CD4-positive, alpha-beta T cell (primary cell): ENCODE results near the gene RBMS3. TPM values are rescaled to one million over a fixed set of nuclear protein-coding genes. Genes with fewer than 3 reads are reported as not detected.

Source experiments
- ATAC-seq: fragments of 200-7000 bp; cut with Tn5 transposase; one replicate; pipeline ENCODE4 v1.10.0; 2022; ENCODE audit warnings: mild to moderate bottlenecking; ENCODE audit not compliant: poor library complexity
- CTCF ChIA-PET: fragments of 350-600 bp; sonication (Branson Sonifier 250); formaldehyde crosslinking; loops from one replicate; lab custom pipeline; 2021; ENCODE audit warnings: antibody characterized with exemption, inconsistent platforms; lab: Charles Lee
- POLR2A ChIA-PET: fragments of 350-600 bp; sonication (Branson Sonifier 250); formaldehyde crosslinking; loops from one replicate; lab custom pipeline; 2021; ENCODE audit warnings: antibody characterized with exemption, inconsistent platforms; lab: Charles Lee
- DNase-seq, 14 experiments: peaks; one replicate each; pipeline ENCODE4 v3.0.0-alpha.2; 2013 to 2020; ENCODE audit warnings: mixed read lengths in 2 of 14
- H3K27ac ChIP-seq, 2 donors: one replicate each; pipeline versions ENCODE4 v1.5.1 to v1.7.0; 2013; ENCODE audit warnings: low read length in 2 of 2, low read depth in 1 of 2, mild to moderate bottlenecking in 1 of 2
- H3K27me3 ChIP-seq, 2 experiments: 1 replicate in 1 of 2; 2 replicates in 1 of 2; pipeline versions ENCODE4 v1.6.1 to v1.7.0; 2013; ENCODE audit warnings: low read length in 2 of 2, control low read depth in 1 of 2, mild to moderate bottlenecking in 1 of 2, moderate library complexity in 1 of 2; ENCODE audit not compliant: insufficient read depth in 2 of 2, control insufficient read depth in 1 of 2
- H3K36me3 ChIP-seq: one replicate; pipeline ENCODE4 v1.6.1; 2013; ENCODE audit warnings: low read length, control low read depth; ENCODE audit not compliant: insufficient read depth
- H3K4me1 ChIP-seq: one replicate; pipeline ENCODE4 v1.6.1; 2013; ENCODE audit warnings: low read length, control low read depth; ENCODE audit not compliant: insufficient read depth
- H3K4me3 ChIP-seq: one replicate; pipeline ENCODE4 v1.5.1; 2013; ENCODE audit warnings: mild to moderate bottlenecking, low read length, moderate library complexity
- H3K9me3 ChIP-seq, 2 experiments: 1 replicate in 1 of 2; 2 replicates in 1 of 2; pipeline versions ENCODE4 v1.6.1 to v1.7.0; 2013; ENCODE audit warnings: low read length in 2 of 2, mild to moderate bottlenecking in 2 of 2, control low read depth in 1 of 2, moderate library complexity in 1 of 2; ENCODE audit not compliant: control insufficient read depth in 1 of 2, insufficient read depth in 1 of 2
- H3K27ac Mint-ChIP-seq: one replicate; pipeline ENCODE4 v1.8.0; 2020; ENCODE audit warnings: mixed read lengths
- H3K27me3 Mint-ChIP-seq: one replicate; pipeline ENCODE4 v1.8.0; 2021; ENCODE audit warnings: mixed read lengths
- H3K36me3 Mint-ChIP-seq: one replicate; pipeline ENCODE4 v1.8.0; 2021; ENCODE audit warnings: low read depth, mixed read lengths
- H3K4me1 Mint-ChIP-seq: one replicate; pipeline ENCODE4 v1.8.0; 2021; ENCODE audit warnings: low read depth, mixed read lengths
- H3K4me3 Mint-ChIP-seq: one replicate; pipeline ENCODE4 v1.8.0; 2020; ENCODE audit warnings: mild to moderate bottlenecking, mixed read lengths
- H3K9me3 Mint-ChIP-seq: one replicate; pipeline ENCODE4 v1.8.0; 2020; ENCODE audit warnings: mixed read lengths
- intact Hi-C, 2 experiments: fragments of 100-400 bp; cut with DNase I in 1 of 2; cut with micrococcal nuclease in 1 of 2; formaldehyde crosslinking; loops; one replicate each; pipeline versions ENCODE4 v1.15.1 to v1.9.0; 2023 to 2025; cut with DNase I, micrococcal nuclease
- total RNA-seq, 174 experiments: library from RNA in 2 of 174; stranded (reverse) in 2 of 174; gene quantifications; one replicate each; pipeline ENCODE4 v1.2.3 and lab custom pipeline; 2021 to 2026
- TF ChIP-seq, protein P1 (sequence below): fragments of 200-600 bp; IDR thresholded peaks from one replicate; pipeline ENCODE4 v1.8.0; 2022; ENCODE audit warnings: antibody characterized with exemption, mild to moderate bottlenecking

The RBMS3 gene
- total RNA-seq, 2 experiments from 2014 or later = 1.6 to 1.7 TPM

DNA sequence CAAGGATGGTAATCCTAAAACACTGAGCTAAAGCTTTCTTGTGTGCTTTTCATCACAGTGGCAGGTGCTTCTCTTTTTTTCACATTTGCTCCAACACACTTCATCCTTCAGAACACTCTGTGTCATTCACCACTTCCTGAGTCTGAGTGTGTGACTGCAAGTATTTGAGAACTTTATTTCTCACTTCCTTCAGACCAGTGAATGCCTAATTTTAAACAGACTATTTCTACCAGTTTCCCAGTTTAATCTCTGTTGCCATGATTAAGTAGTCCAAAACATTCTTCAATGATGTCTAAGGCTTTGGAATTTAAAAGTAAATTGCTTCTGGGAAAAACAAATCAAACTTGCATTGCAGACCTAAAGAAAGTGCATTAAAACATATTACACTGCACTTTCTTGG is 541.2 kb downstream of the RBMS3 start:
- POLR2A ChIA-PET = no interaction called here
- H3K4me3 ChIP-seq = no peak overlapping the region
- no peaks in the 10 kb centered on the region for H3K36me3 ChIP-seq
- TF ChIP-seq, protein P1, sequence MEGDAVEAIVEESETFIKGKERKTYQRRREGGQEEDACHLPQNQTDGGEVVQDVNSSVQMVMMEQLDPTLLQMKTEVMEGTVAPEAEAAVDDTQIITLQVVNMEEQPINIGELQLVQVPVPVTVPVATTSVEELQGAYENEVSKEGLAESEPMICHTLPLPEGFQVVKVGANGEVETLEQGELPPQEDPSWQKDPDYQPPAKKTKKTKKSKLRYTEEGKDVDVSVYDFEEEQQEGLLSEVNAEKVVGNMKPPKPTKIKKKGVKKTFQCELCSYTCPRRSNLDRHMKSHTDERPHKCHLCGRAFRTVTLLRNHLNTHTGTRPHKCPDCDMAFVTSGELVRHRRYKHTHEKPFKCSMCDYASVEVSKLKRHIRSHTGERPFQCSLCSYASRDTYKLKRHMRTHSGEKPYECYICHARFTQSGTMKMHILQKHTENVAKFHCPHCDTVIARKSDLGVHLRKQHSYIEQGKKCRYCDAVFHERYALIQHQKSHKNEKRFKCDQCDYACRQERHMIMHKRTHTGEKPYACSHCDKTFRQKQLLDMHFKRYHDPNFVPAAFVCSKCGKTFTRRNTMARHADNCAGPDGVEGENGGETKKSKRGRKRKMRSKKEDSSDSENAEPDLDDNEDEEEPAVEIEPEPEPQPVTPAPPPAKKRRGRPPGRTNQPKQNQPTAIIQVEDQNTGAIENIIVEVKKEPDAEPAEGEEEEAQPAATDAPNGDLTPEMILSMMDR = no peak
- no peaks in the 10 kb centered on the region for H3K4me1 Mint-ChIP-seq
- ATAC-seq (no peak), DNase-seq (no peak)
- no peak overlapping the region for H3K4me3 Mint-ChIP-seq
- intact Hi-C loops = no loop called here
- no peak overlapping the region for H3K27ac Mint-ChIP-seq
- peaks cover 3% of the 10 kb centered on the region for H3K9me3 Mint-ChIP-seq
- H3K27me3 ChIP-seq = no peaks in the 10 kb centered on the region
- peaks cover 5% of the 10 kb centered on the region for H3K27me3 Mint-ChIP-seq
- H3K4me1 ChIP-seq = no peaks in the 10 kb centered on the region
- H3K36me3 Mint-ChIP-seq = no peaks in the 10 kb centered on the region
- CTCF ChIA-PET = no interaction called here
- no peak overlapping the region for H3K27ac ChIP-seq
- peaks cover 0 to 4% of the 10 kb centered on the region in 2 experiments for H3K9me3 ChIP-seq

- H3K36me3 Mint-ChIP-seq = no peaks in the 10 kb centered on the region
- no peaks in the 10 kb centered on the region for H3K27me3 ChIP-seq
- POLR2A ChIA-PET = no interaction called here
- H3K27ac Mint-ChIP-seq = no peak overlapping the region
- H3K27ac ChIP-seq = no peak overlapping the region
- ATAC-seq = no peak
- H3K36me3 ChIP-seq = no peaks in the 10 kb centered on the region
- peaks cover 0 to 4% of the 10 kb centered on the region in 2 experiments for H3K9me3 ChIP-seq
- peaks cover 3% of the 10 kb centered on the region for H3K9me3 Mint-ChIP-seq
- intact Hi-C loops = no loop called here
- no peak for DNase-seq
- no peak overlapping the region for H3K4me3 ChIP-seq
- no peaks in the 10 kb centered on the region for H3K4me1 ChIP-seq
- peaks cover 11% of the 10 kb centered on the region for H3K27me3 Mint-ChIP-seq
- no peaks in the 10 kb centered on the region for H3K4me1 Mint-ChIP-seq
- CTCF ChIA-PET = no interaction called here
- TF ChIP-seq, protein P1 = no peak
- H3K4me3 Mint-ChIP-seq = no peak overlapping the region
Measured at GRCh38 chr3:29823233-29823632, 542.4 kb downstream of the RBMS3 start.

DNA sequence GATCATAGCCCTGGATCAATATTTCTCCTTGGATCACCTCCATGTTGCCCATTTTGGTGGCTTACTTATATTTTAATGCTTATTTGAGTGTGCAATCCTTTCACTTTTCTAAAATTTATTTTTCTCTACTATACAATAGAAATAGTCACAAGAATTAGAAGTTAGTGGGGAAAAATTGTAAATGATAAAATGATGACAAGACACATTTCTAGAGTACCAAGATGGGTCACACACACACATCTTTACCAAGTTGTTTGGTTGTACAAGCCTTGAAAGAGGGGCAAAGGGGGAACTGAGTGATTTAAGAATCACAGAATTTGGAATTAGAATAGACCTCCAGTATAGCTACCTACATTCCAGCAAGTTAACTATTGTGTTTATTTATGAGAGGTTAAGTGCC is 545.8 kb downstream of the RBMS3 start:
- Mint-ChIP-seq H3K27ac (no peak overlapping the region), H3K27me3 (peaks cover 6% of the 10 kb centered on the region), H3K9me3 (peaks cover 3% of the 10 kb centered on the region), H3K4me1 (no peaks in the 10 kb centered on the region), H3K4me3 (no peak overlapping the region), H3K36me3 (no peaks in the 10 kb centered on the region)
- CTCF ChIA-PET = no interaction called here
- H3K4me3 ChIP-seq = no peak overlapping the region
- no peaks in the 10 kb centered on the region for H3K36me3 ChIP-seq
- no peaks in the 10 kb centered on the region for H3K27me3 ChIP-seq
- peaks cover 0 to 4% of the 10 kb centered on the region in 2 experiments for H3K9me3 ChIP-seq
- ATAC-seq (no peak), DNase-seq (no peak)
- no peaks in the 10 kb centered on the region for H3K4me1 ChIP-seq
- POLR2A ChIA-PET = no interaction called here
- TF ChIP-seq, protein P1 = no peak
- H3K27ac ChIP-seq = no peak overlapping the region
- intact Hi-C loops = no loop called here
